NB4 (cell line): Measurements from ENCODE around the gene GMDS.

ENCODE experiments used
- MAX ChIP-seq: IDR thresholded peaks from 2 replicates; pipeline ENCODE4 v1.6.1; 2011; ENCODE audit warnings: low read depth, low read length
- POLR2A ChIP-seq: IDR thresholded peaks from 2 replicates; pipeline ENCODE4 v1.6.1; 2011; ENCODE audit warnings: mild to moderate bottlenecking; ENCODE audit not compliant: insufficient read length; ENCODE audit errors: extremely low read depth

- TF ChIP-seq MAX = no peak
- no peak for TF ChIP-seq POLR2A
These were observed 128.0 kb downstream of the GMDS start for GRCh38 chr6:2117447-2117846.
